Esophagus muscularis mucosa (tissue), 3 donors: Measurements from ENCODE around the gene PDLIM5.
"Not testable (repeated sequence)": the region's sequence is repeated elsewhere in the genome, so short reads cannot be mapped to it uniquely, and the experiment has no call there.

Experiments used
- CTCF ChIP-seq, 3 experiments: fragments of 200-600 bp in 2 of 3; fragments of 450-650 bp in 1 of 3; sonication (generic) in 2 of 3; IDR thresholded peaks; one replicate each; pipeline ENCODE4 v1.5.1; 2017 to 2019; ENCODE audit warnings: antibody characterized with exemption in 3 of 3, mild to moderate bottlenecking in 2 of 3, moderate library complexity in 1 of 3
- POLR2A ChIP-seq: fragments of 450-650 bp; IDR thresholded peaks from one replicate; pipeline ENCODE4 v1.6.1; 2017; ENCODE audit warnings: antibody characterized with exemption, moderate library complexity, mild to moderate bottlenecking, low read depth

DNA sequence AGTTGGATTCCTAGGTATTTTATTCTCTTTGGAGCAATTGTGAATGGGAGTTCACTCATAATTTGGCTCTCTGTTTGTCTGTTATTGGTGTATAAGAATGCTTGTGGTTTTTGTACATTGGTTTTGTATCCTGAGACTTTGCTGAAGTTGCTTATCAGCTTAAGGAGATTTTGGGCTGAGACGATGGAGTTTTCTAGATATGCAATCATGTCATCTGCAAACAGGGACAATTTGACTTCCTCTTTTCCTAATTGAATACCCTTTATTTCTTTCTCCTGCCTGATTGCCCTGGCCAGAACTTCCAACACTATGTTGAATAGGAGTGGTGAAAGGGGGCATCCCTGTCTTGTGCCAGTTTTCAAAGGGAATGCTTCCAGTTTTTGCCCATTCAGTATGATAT is 105.9 kb downstream of the PDLIM5 start:
- TF ChIP-seq CTCF (IDR thresholded peaks at IDR 0.05); POLR2A: not testable (repeated sequence)
